ENCODE data around the gene CDYL2.

DNA sequence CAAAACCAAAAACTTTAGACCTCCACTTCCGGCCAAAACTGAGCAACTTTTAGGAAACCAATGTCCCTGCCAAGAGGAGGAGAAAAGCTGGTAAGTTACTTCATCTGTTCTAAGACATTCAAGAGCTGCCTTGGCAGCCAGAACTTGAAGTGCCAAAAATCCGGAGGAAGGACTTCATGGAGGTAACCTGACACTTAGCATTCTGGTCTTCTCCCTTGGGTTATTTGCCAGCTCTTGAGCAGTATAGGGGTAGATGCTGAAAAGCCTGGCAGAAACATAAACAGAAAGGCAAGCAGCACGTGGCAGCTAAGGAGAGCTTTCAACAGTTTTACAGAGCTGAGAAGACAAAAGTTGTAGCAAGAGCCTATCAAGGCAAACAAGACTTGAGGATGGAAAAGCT, 53.2 kb downstream of the CDYL2 start:
- no peak for TF ChIP-seq EZH2 (IDR thresholded peaks at IDR 0.05; ENCODE audit: borderline replicate concordance, low read length)
- TF ChIP-seq, protein P1, sequence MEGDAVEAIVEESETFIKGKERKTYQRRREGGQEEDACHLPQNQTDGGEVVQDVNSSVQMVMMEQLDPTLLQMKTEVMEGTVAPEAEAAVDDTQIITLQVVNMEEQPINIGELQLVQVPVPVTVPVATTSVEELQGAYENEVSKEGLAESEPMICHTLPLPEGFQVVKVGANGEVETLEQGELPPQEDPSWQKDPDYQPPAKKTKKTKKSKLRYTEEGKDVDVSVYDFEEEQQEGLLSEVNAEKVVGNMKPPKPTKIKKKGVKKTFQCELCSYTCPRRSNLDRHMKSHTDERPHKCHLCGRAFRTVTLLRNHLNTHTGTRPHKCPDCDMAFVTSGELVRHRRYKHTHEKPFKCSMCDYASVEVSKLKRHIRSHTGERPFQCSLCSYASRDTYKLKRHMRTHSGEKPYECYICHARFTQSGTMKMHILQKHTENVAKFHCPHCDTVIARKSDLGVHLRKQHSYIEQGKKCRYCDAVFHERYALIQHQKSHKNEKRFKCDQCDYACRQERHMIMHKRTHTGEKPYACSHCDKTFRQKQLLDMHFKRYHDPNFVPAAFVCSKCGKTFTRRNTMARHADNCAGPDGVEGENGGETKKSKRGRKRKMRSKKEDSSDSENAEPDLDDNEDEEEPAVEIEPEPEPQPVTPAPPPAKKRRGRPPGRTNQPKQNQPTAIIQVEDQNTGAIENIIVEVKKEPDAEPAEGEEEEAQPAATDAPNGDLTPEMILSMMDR (conservative IDR thresholded peaks at IDR 0.05 in 1 of 2, IDR thresholded peaks at IDR 0.05 in 1 of 2; ENCODE audit: extremely low read depth in 1 of 2, insufficient read depth in 1 of 2, low read depth in 1 of 2, low read length in 2 of 2), result no peak
